WI38 (cell line): Measurements from ENCODE around the gene RFX3.

Source experiments
- H3K4me3 ChIP-seq: 2 replicates; pipeline ENCODE4 v1.5.1; 2011; ENCODE audit warnings: low read depth, mild to moderate bottlenecking, control low read depth, low read length
- TF ChIP-seq, protein P1 (sequence below): IDR thresholded peaks from 2 replicates; pipeline ENCODE4 v1.5.1; 2012; ENCODE audit warnings: low read depth, mild to moderate bottlenecking, control low read depth, low read length

RFX3 gene

DNA sequence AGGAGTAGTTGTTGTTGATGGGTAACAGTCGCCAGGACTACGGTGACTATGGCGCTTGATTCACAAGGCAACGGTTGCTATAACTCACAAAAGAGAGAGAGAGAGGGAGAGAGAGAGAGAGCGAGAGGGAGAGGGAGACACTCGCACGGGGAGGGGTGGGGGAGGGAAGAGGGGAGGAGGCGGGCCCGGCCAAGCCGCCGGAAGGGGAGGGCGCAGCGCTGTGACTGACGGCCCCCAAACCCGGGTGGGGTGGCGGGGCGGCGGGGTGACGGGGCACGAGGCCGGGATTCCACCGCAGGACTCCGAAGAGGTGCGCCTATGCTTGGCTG lies at the start of gene RFX3:
TSS of gene RFX3 (minus strand) at position 166 of the 329 bp plus-strand sequence. CDS start 130,413 bp downstream, outside the sequence.
- H3K4me3 ChIP-seq: peak within 1 kb of the TSS; percentile 92
- TF ChIP-seq, protein P1, sequence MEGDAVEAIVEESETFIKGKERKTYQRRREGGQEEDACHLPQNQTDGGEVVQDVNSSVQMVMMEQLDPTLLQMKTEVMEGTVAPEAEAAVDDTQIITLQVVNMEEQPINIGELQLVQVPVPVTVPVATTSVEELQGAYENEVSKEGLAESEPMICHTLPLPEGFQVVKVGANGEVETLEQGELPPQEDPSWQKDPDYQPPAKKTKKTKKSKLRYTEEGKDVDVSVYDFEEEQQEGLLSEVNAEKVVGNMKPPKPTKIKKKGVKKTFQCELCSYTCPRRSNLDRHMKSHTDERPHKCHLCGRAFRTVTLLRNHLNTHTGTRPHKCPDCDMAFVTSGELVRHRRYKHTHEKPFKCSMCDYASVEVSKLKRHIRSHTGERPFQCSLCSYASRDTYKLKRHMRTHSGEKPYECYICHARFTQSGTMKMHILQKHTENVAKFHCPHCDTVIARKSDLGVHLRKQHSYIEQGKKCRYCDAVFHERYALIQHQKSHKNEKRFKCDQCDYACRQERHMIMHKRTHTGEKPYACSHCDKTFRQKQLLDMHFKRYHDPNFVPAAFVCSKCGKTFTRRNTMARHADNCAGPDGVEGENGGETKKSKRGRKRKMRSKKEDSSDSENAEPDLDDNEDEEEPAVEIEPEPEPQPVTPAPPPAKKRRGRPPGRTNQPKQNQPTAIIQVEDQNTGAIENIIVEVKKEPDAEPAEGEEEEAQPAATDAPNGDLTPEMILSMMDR: no peak

- H3K4me3 ChIP-seq: no peak overlapping the region
- TF ChIP-seq, protein P1: no peak
These were observed 45.7 kb upstream of the RFX3 start for GRCh38 chr9:3571500-3571899.

DNA sequence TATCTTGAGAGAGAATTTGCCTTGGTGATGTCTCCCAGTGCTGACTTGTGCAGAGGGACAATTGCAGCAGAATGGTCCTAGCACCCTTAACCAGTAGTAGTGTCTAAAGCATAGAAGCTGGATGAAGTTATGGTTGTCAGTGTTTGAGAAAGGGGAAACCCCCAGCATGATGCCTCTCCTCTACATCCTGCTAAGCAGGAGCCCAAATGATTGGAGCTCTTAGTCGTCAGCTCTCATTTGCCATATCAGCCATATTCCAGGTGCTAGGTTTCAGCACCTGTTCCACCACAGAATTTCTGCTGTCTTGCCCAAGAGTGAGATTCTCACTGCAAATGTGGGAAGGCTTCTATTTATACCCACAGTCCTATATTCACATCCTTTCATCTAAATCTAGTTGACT lies 43.7 kb upstream of the RFX3 start:
- no peak overlapping the region for H3K4me3 ChIP-seq
- TF ChIP-seq, protein P1: no peak

DNA sequence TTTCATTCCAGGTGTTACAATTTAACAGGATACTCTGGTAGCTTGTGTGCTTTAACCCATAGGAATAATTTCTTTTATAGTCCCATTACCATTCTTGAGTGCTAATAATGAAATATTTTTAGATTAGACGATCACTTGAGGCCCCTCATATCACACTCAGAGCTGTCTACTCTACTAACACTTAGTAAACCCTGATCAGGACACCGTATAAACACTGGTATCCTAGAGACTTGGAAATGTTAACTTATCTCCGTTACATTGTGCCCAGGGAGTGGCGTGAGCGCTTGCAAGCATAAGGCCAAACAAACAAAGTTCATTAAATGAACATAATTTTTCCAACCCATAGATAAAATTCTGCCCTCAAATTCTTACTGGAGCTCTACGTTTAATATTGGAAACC lies 42.2 kb upstream of the RFX3 start:
- H3K4me3 ChIP-seq: no peak overlapping the region
- TF ChIP-seq, protein P1: no peak

GRCh38 chr9:3553076-3553765 lies 27.4 kb upstream of the RFX3 start:
- H3K4me3 ChIP-seq: no peak overlapping the region
- TF ChIP-seq, protein P1: no peak

- no peak overlapping the region for H3K4me3 ChIP-seq
- TF ChIP-seq, protein P1: no peak
These were observed 23.4 kb upstream of the RFX3 start for GRCh38 chr9:3549225-3549624.

GRCh38 chr9:3548648-3549047 lies 22.8 kb upstream of the RFX3 start:
- no peak overlapping the region for H3K4me3 ChIP-seq
- TF ChIP-seq, protein P1: no peak
